Activated B cell treated with CpG ODN at 0.5 μM for 24 hours (primary cell): ENCODE results near the gene KRTAP10-5. TPM values are rescaled to one million over a fixed set of nuclear protein-coding genes. Genes with fewer than 3 reads are reported as not detected.
"Not testable (repeated sequence)": the region's sequence is repeated elsewhere in the genome, so short reads cannot be mapped to it uniquely, and the experiment has no call there.

Experiments used
- ATAC-seq: fragments of 200-7000 bp; cut with Tn5 transposase; one replicate; pipeline ENCODE4 v1.10.0; 2021; ENCODE audit warnings: low read depth, mild to moderate bottlenecking, moderate library complexity
- CTCF ChIA-PET: fragments of 350-600 bp; sonication (Branson Sonifier 250); formaldehyde crosslinking; loops from one replicate; lab custom pipeline; 2021; ENCODE audit warnings: antibody characterized with exemption; lab: Charles Lee
- POLR2A ChIA-PET: fragments of 350-600 bp; sonication (Branson Sonifier 250); formaldehyde crosslinking; loops from one replicate; lab custom pipeline; 2021; ENCODE audit warnings: antibody characterized with exemption; lab: Charles Lee
- DNase-seq: peaks from one replicate; pipeline ENCODE4 v3.0.0; 2022
- H3K27ac Mint-ChIP-seq: one replicate; pipeline ENCODE4 v1.8.0; 2020; ENCODE audit warnings: mixed read lengths
- H3K27me3 Mint-ChIP-seq: one replicate; pipeline ENCODE4 v1.8.0; 2021; ENCODE audit warnings: mixed read lengths
- H3K36me3 Mint-ChIP-seq: one replicate; pipeline ENCODE4 v1.8.0; 2021; ENCODE audit warnings: low read depth, mixed read lengths
- H3K4me1 Mint-ChIP-seq: one replicate; pipeline ENCODE4 v1.8.0; 2021; ENCODE audit warnings: mixed read lengths
- H3K4me3 Mint-ChIP-seq: one replicate; pipeline ENCODE4 v1.8.0; 2020; ENCODE audit warnings: mild to moderate bottlenecking, mixed read lengths
- H3K9me3 Mint-ChIP-seq: one replicate; pipeline ENCODE4 v1.8.0; 2020; ENCODE audit warnings: mixed read lengths
- CTCF ChIP-seq: fragments of 200-600 bp; IDR thresholded peaks from one replicate; pipeline ENCODE4 v1.8.0; 2022; ENCODE audit warnings: antibody characterized with exemption, mild to moderate bottlenecking
- intact Hi-C: fragments of 100-400 bp; cut with micrococcal nuclease; formaldehyde crosslinking; loops from one replicate; pipeline ENCODE4 v1.15.1; 2024
- total RNA-seq: library from RNA; stranded (reverse); gene quantifications from 2 replicates; pipeline ENCODE4 v1.2.3, GENCODE V29; 2022

Gene KRTAP10-5
- total RNA-seq, 1 donor from 2014 or later: not detected

- TF ChIP-seq CTCF: no peak
- Mint-ChIP-seq H3K9me3 (peaks cover 17% of the 10 kb centered on the region), H3K4me3 (no peak overlapping the region), H3K27me3 (peaks cover 7% of the 10 kb centered on the region), H3K4me1 (peaks cover 12% of the 10 kb centered on the region), H3K27ac (no peak overlapping the region), H3K36me3 (no peaks in the 10 kb centered on the region)
- CTCF ChIA-PET: no interaction called here
- POLR2A ChIA-PET: no interaction called here
- no peak for ATAC-seq
- intact Hi-C loops: no loop called here
- DNase-seq: no peak
Measured at GRCh38 chr21:44614161-44614631, 33.8 kb upstream of the KRTAP10-5 start.

- ChIA-PET POLR2A (no interaction called here), CTCF (no interaction called here)
- Mint-ChIP-seq H3K36me3 (no peaks in the 10 kb centered on the region), H3K4me1 (peaks cover 6% of the 10 kb centered on the region), H3K27me3 (peaks cover 7% of the 10 kb centered on the region), H3K9me3 (peaks cover 18% of the 10 kb centered on the region), H3K4me3 (no peak overlapping the region), H3K27ac (no peak overlapping the region)
- intact Hi-C loops: no loop called here
- DNase-seq (no peak), ATAC-seq (no peak)
- no peak for TF ChIP-seq CTCF
Measured at GRCh38 chr21:44613386-44614155, 33.2 kb upstream of the KRTAP10-5 start.

GRCh38 chr21:44612669-44613229 lies 32.3 kb upstream of the KRTAP10-5 start:
- POLR2A ChIA-PET: no interaction called here
- Mint-ChIP-seq H3K27me3 (peaks cover 7% of the 10 kb centered on the region), H3K4me3 (no peak overlapping the region), H3K9me3 (peaks cover 18% of the 10 kb centered on the region), H3K36me3 (no peaks in the 10 kb centered on the region), H3K27ac (no peak overlapping the region), H3K4me1 (no peaks in the 10 kb centered on the region)
- intact Hi-C loops: no loop called here
- ATAC-seq: no peak
- no peak for DNase-seq
- no peak for TF ChIP-seq CTCF
- CTCF ChIA-PET: no interaction called here

- no peak for TF ChIP-seq CTCF
Measured at GRCh38 chr21:44612029-44612486, 31.7 kb upstream of the KRTAP10-5 start, which contains the start of gene KRTAP10-8. TSS of gene KRTAP10-8 (plus strand) at chr21:44612079. CDS start at chr21:44612101, 22 bp downstream.

GRCh38 chr21:44611551-44611950 lies 31.1 kb upstream of the KRTAP10-5 start:
- intact Hi-C loops: no loop called here
- Mint-ChIP-seq H3K4me3 (no peak overlapping the region), H3K4me1 (no peaks in the 10 kb centered on the region), H3K27me3 (peaks cover 9% of the 10 kb centered on the region), H3K36me3 (no peaks in the 10 kb centered on the region), H3K27ac (no peak overlapping the region), H3K9me3 (peaks cover 19% of the 10 kb centered on the region)
- POLR2A ChIA-PET: no interaction called here
- CTCF ChIA-PET: no interaction called here
- ATAC-seq (no peak), DNase-seq (no peak)
- TF ChIP-seq CTCF: no peak

More at GRCh38 chr21:44612029-44612486, 31.7 kb upstream of the KRTAP10-5 start, which contains the start of gene KRTAP10-8:
- CTCF ChIA-PET: no interaction called here
- intact Hi-C loops: no loop called here
- peaks cover 18% of the 10 kb centered on the region for H3K9me3 Mint-ChIP-seq
- DNase-seq (no peak), ATAC-seq (no peak)
- H3K27me3 Mint-ChIP-seq: peaks cover 7% of the 10 kb centered on the region
- no peaks in the 10 kb centered on the region for H3K4me1 Mint-ChIP-seq
- no peak within 1 kb of the TSS for H3K4me3 Mint-ChIP-seq
- H3K27ac Mint-ChIP-seq: no peak within 1 kb of the TSS
- POLR2A ChIA-PET: no interaction called here
- no peaks in the 10 kb centered on the region for H3K36me3 Mint-ChIP-seq

- H3K4me3 Mint-ChIP-seq, POLR2A ChIA-PET, intact Hi-C loops: not testable (repeated sequence)
Measured at GRCh38 chr21:44610157-44610843, 29.9 kb upstream of the KRTAP10-5 start.

More at GRCh38 chr21:44610157-44610843, 29.9 kb upstream of the KRTAP10-5 start:
- CTCF ChIA-PET, H3K4me1 Mint-ChIP-seq, H3K27ac Mint-ChIP-seq, ATAC-seq, DNase-seq, H3K36me3 Mint-ChIP-seq: not testable (repeated sequence)
- Mint-ChIP-seq H3K27me3 (peaks cover 11% of the 10 kb centered on the region), H3K9me3 (peaks cover 24% of the 10 kb centered on the region)
